HG03060 (cell line): ENCODE measurements around the gene NAXD.
"Not testable (repeated sequence)": the region's sequence is repeated elsewhere in the genome, so short reads cannot be mapped to it uniquely, and the experiment has no call there.

ENCODE experiments used
- ATAC-seq: cut with Tn5 transposase; IDR thresholded peaks from one replicate; pipeline ENCODE4 v1.9.1; 2021; ENCODE audit warnings: low read depth, moderate number of reproducible peaks; ENCODE audit not compliant: unreplicated experiment

Gene NAXD

DNA sequence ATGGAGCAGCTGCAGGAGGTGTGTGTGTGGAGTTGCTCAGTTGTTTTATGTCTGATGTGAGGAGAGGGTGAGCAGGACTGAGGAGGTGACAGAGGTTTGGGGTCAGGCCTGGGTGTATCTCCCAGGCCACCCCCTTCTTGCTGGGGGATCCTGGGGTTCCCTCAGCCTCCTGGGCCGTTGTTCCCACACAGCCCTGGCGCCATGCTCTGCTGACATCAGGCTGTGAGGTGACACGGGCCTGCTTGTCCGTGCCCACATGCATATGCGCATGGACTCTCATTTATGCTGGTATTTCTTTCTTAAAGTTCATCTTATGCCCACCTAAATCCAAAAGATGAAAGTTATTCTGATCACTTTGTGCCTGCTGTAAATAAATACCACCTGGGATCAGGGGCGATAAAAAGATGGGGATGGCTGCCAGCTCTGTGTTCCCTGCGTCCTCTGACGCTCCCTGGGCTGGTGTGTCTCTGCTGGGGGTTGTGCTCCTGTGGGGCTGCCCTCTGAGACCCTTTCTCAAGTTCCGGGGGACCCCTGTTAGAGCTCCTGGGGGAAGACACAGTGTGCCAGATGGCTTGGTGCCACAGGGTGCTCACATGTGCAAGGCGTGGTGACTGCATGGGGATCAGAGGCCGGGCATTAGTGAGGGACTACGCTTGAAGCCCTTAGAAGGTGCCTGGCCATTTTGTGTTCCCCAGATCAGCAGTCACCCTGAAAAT lies 12.6 kb downstream of the NAXD start:
- no peak for ATAC-seq

- ATAC-seq: no peak
These were observed 13.1 kb downstream of the NAXD start for GRCh38 chr13:110628477-110628793.

DNA sequence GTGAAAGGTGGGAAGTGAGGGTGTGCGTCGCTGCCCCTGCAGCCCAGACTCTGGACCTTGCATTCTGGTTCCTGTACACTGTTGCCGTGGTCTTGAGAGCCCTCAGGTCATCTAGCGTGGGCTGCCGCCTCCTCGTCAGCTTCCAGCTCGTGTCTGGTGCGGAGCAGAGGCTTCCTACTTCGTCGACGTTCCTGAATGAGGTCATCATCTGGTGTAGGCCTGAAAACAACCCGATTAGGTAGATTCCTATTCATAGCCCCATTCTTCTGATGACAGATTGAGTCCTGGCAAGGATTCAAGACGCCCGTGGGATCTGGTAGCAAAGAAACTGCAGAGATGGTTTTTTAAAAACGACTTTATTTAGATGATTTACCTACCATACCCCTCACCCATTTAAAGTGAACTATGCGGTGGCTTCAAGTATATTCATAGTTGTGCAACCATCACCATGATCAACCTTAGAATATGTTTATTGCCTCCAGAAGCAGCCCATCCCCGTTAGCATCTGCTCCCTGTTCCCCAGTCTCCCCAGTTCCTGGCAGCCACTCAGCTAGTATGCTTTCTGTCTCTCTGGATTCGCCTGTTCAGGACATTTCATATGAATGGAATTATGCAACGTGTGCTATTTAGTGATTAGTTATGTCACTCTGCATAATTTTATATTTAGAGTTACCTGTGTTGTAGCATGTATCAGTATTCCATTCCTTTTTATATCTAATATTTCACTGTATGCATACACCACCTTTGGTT lies 13.8 kb downstream of the NAXD start:
- ATAC-seq: no peak

DNA sequence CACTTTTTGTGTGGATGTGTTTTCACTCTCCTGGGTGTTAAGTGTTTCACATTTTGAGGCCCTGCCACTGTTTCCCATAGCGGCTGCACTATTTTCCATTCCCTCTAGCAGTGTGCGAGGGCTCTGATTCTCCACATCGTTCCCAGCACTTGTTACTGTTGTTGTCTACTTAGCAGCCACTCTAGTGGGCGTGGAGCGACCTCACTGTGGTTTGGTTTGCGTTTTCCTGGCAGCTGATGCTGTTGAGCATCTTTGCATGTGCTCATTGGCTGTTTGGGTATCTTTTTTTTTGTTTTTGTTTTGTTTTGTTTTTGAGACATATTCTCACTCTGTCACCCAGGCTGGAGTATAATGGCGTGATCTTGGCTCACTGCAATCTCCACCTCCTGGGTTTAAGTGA lies 14.4 kb downstream of the NAXD start:
- ATAC-seq: no peak

- no peak for ATAC-seq
These were observed 15.3 kb downstream of the NAXD start for GRCh38 chr13:110630566-110631119.

- not testable (repeated sequence) for ATAC-seq
These were observed 16.9 kb downstream of the NAXD start for GRCh38 chr13:110632255-110632654.

DNA sequence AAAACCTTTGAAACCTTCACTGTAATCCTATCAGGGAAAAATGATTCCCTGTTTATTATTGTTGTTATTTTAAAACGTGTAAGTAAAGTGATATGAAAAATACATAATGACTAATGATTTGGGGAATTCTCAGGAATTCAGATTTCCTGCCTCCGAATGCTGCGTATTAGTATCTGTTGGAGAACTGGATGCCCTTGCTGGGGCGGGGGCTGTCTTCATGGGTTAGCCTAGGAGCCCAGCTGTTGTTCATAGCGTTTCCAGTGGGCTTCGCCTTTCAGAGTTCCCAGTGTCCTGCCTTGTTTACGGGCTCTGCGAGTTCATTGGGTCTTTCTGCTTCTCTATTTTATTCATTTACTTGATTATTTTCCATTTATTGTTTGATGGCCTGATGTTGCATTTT lies 18.4 kb downstream of the NAXD start:
- ATAC-seq: no peak

- ATAC-seq: no peak
These were observed 19.2 kb downstream of the NAXD start for GRCh38 chr13:110634558-110634957.

GRCh38 chr13:110635405-110636002 lies 20.2 kb downstream of the NAXD start:
- no peak for ATAC-seq

GRCh38 chr13:110636053-110636475 lies 20.7 kb downstream of the NAXD start:
- ATAC-seq: no peak

DNA sequence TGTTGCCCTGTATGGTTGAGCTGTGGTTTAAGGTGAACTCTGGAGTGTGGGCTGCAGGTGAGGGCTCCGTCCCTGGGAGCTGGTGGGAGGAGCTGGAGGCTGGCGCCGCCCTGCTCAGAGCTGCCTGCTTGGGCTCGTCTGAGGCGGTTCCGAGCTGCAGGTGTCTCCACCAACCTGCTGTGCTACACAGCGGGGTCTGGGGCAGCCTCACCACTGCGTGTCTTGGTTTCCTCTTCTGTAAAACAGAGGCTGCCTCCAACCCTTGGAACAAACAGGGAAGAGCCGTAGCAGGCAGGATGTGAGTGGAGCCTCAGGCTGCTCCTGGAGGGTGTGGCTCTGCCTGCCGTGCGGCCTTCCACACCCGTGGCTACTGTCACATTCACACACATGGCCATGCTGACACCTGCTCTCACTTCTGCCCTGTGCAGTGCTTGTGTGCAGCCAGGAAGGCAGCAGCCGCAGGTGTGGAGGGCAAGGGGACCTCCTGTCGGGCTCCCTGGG lies 21.4 kb downstream of the NAXD start:
- ATAC-seq: no peak

DNA sequence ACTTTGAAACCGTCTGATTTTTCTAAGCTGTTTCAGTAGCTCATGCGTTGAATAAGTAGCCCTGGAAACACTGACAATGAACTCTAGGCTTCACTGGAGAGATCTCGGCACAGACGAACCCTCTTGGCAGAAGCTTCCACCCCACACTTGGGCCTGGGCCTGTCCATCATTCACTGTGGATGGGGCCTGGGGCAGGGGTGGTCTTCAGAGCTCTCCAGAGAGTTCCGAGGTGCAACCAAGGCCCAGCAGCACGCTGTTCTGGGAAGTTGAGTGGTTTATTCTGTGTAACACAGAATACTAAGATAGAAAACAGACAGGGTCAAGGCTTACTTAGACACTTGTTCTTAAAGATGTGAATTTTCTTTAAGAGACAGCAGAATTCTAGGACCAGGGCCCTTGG lies 21.9 kb downstream of the NAXD start:
- no peak for ATAC-seq

GRCh38 chr13:110637747-110638146 lies 22.4 kb downstream of the NAXD start:
- ATAC-seq: no peak

DNA sequence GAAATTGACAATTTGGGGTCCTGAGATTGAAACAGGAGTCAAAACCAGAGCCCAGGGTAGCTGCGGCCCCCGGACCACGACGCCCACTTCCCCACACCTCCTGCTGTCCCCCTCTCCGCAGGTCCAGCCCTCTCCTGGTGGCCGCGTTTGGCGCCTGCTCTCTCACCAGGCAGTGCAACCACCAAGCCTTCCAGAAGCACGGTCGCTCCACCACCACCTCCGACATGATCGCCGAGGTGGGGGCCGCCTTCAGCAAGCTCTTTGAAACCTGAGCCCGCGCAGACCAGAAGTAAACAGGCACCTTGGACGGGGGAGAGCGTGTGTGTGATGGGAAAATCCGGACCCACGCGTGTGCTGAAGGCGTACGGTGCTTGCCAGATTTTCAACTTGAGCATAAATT lies 22.9 kb downstream of the NAXD start:
- ATAC-seq: no peak

DNA sequence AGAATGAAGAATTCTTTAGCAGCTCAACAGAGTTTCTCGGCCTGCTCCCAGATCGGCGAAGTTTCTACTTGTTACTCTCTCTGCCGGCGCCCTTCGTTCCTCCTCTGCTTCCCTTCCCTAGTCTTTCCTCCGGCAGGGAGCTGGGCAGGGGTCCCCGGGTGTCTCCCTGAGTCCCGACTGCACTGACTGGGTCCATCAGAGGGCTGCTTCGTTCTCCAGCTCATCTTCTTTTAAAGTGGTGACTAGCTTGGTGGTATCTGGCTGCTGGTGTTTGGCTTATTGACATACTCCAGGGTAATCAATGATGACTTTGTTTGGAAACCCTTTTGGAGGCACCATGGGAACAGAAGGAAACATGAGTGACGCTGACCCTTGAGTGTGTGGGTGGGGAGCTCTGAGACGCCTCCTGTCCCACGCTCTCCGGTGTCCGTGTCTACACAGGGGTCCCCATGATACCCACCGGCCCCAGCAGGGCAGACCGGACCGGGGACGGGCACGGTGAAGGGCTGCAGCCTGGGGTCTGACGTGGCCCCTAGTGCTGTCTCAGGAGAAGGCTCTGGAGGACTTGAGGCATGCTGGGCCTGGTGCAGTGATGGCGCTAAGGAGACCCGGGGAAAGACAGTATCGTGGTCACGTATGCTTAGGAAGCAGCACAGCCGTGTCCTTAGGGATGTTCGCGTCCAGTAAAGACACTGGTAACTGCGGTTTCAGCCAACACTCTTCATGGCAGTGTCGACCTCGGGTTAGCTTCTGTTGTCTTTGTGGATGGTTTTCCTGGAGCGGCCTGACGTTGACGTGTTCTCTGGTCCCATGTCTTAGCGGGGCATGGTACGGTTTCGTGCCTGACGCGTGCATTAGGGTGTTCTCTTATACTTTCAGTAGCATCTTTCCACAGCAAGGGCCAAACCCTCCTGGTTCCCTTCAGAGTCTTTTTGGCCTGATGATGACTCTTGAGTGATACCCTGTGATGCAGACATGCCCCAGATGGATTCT lies 23.8 kb downstream of the NAXD start:
- ATAC-seq: no peak

DNA sequence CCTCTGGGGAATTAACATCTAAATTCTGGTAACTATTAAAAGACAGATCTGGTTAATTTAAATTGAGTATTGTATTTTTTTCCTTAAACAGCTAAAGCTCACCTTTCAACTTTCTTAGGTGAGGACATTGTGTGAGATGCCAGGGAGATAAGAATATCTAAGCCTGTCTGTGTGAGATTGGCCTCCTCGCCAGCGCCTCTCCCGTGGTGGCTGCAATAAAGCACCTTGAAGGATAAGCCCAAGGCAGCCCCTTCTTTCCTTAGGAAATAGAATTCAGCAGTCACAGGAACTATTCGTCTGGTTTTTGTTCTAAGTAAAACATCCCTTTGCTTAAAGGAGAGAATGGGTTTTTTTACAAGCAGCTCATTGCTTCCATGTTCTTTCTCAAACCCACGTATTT lies 24.6 kb downstream of the NAXD start:
- ATAC-seq: no peak

- ATAC-seq: no peak
These were observed 25.3 kb downstream of the NAXD start for GRCh38 chr13:110640591-110641029.

DNA sequence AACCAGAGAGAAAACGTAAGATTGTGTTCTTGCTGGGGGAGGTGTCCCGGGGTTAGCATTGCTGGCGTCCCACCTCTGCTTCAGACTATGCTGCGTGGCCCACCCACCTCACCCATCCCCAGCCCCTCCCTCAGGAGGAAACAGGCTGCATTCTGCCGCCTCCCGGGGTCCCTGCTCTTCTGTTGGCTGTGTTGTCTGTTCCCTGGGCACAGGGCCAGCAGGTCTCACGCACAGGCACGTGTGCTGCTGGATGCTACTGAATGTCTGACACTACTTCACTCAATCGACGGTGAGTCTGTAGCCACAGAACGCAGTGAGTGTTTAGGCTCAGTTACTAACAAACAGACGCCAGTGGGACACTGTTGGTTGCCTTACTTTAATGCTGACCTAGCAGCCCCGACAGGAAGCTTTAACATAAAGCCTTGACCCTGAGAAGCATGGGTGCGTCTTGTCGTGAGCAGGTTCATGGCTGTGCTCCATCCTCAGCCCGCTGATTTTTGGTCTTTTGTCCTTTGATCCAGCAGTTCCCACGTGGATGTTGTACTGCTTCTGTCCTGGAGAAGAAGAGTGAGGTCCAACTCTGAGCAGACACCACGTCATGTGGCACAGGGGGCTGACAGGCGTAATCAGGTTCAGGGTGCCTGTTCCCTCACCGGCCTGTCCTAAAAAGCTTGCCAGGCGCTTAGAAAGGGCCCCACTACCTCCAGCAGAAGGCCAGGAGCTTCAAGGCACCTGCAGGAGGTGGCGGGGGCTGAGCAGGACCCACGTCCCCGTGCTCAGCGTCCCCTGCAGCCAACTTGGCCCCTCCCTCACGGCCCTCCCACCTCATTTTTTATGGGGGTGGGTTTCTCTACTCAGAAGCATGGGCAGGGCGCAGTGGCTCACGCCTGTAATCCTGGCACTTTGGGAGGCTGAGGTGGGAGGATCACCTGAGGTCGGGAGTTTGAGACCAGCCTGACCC lies 26.0 kb downstream of the NAXD start:
- ATAC-seq: no peak
